ENCODE results near the gene PLK5. TPM values are rescaled to one million over a fixed set of nuclear protein-coding genes. Genes with fewer than 3 reads are reported as not detected.

PLK5 gene
- total RNA-seq, 1 experiment from 2014 or later = 1.4 TPM

DNA sequence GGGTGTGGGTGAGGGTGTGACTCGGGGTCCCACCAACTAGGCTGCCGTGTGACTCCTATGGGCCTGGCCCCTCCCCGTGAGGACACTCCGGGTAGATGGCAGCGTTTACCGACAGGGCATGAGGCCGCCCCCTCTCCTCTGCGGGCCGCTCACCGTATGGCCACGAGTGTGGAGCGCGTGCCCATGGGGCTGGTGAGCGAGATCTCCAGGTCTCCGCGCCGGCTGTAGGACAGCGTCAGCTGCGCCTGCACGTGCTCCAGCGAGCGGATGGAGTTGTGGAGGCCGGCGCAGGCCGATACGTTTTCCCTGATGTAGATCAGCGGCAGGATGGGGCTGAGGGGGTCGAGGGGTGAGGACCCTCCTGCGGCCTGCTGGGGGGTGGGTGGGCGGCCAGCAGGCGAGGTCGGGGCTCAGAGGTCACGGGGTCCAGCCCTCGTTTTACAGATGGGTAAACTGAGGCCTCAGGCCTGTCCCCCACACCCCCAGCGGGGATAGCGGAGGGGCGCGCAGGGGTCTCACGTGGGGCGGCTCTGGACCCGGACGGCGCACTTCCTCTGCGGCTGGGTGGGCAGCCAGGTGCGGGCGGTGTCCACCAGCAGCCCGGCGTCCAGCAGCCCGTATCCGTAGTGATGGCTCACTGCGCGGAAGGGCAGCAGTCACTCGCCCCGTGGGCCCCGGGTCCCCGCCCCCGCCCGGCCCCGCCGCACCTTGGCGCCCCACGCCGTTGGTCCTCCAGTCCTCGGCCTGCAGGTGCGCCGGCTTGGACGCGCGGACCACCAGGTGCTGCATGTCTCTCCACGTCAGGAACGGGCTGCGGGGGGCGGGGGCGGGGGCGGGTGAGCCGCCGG is 40.5 kb upstream of the PLK5 start (continued):
- TF ChIP-seq, protein P1, sequence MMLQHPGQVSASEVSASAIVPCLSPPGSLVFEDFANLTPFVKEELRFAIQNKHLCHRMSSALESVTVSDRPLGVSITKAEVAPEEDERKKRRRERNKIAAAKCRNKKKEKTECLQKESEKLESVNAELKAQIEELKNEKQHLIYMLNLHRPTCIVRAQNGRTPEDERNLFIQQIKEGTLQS (CRISPR knock-in tag; conservative IDR thresholded peaks at IDR 0.05) = no peak

DNA sequence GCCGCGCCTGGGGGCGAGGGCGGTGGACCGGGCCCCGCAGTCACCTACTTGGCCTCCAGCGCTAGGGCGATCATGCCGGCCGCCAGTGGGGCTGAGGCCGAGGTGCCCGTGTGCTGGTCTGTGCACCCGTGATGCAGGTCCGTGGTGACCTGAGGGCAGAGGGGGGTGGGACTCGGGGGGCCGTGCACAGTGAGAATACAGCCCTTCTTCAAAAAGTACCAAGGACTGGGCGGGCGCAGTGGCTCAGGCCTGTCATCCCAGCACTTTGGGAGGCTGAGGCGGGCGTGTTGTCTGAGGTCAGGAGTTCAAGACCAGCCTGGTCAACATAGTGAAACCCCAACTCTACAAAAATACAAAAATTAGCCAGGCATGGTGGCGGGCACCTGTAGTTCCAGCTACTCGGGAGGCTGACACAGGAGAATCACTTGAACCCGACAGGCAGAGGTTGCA is 39.9 kb upstream of the PLK5 start:
- no peaks in the 10 kb centered on the region; the same call in 1 of the 2 replicates for H3K27me3 Mint-ChIP-seq (ENCODE audit: low read depth)
- TF ChIP-seq, protein P2, sequence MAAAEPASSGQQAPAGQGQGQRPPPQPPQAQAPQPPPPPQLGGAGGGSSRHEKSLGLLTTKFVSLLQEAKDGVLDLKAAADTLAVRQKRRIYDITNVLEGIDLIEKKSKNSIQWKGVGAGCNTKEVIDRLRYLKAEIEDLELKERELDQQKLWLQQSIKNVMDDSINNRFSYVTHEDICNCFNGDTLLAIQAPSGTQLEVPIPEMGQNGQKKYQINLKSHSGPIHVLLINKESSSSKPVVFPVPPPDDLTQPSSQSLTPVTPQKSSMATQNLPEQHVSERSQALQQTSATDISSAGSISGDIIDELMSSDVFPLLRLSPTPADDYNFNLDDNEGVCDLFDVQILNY (CRISPR knock-in tag; IDR thresholded peaks at IDR 0.05) = no peak
- no peak for TF ChIP-seq ZNF232 (CRISPR knock-in tag; IDR thresholded peaks at IDR 0.05)
- TF ChIP-seq FOXK1 (CRISPR knock-in tag; IDR thresholded peaks at IDR 0.05) = no peak
- DNase-seq (ENCODE audit: low spot score) (no peak), ATAC-seq (no peak)
- no peak overlapping the region for H3K4me3 Mint-ChIP-seq
- H3K9me3 Mint-ChIP-seq = no peaks in the 10 kb centered on the region
- POLR2A ChIA-PET = no interaction called here
- H3K4me1 Mint-ChIP-seq = peaks cover 3% of the 10 kb centered on the region; the same call in 1 of the 2 replicates
- H3K36me3 Mint-ChIP-seq = no peaks in the 10 kb centered on the region; the same call in 1 of the 2 replicates
- H3K27ac Mint-ChIP-seq = no peak overlapping the region
- CTCF ChIA-PET = no interaction called here

DNA sequence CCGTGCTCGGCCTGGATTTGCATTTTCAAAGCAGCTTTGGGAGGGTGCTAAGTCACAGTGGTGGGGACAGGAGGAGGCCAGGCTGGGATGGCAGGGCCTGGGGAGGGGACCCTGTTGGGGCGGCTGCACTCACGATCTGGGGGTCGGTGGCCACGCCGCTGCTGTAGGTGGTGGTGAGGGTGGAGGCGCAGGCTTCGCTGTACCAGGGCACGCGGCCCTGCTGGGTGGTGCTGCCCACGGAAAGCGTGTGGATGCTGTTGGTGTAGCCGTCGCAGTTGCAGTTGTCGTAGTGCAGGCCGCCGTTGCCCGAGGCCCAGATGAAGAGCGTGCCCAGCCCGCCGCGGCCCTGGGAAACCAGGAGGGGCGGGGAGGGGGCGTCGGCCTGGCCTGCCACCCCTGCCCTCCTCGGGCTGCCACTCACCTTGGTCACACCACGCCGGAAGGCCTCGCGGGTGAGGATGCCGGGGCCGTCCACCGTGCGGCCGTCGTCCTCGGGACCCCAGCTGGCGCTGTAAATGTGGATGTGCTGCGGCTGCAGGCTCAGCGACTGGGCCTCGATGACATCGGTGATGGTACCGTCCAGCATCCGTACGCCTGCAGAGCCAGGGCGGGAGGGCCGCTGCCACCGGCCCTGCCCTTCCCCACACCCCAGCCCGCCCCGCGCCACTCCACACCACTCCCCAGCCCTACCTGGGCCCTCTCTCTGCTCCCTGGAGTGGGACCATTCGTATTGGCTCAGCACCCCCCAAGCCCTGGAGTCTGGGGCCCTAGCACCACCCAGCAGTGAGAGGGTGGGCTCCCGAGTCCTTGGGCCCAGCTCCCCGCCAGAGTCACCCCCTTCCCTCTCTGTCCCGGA is 36.9 kb upstream of the PLK5 start:
- Mint-ChIP-seq H3K27me3 (ENCODE audit: low read depth) (peaks cover 6% of the 10 kb centered on the region), H3K4me1 (peaks cover 4% of the 10 kb centered on the region), H3K9me3 (no peaks in the 10 kb centered on the region), H3K36me3 (no peaks in the 10 kb centered on the region), H3K27ac (no peak overlapping the region), H3K4me3 (no peak overlapping the region)
- DNase-seq (ENCODE audit: low spot score) (no peak), ATAC-seq (no peak)
- TF ChIP-seq, protein P3, sequence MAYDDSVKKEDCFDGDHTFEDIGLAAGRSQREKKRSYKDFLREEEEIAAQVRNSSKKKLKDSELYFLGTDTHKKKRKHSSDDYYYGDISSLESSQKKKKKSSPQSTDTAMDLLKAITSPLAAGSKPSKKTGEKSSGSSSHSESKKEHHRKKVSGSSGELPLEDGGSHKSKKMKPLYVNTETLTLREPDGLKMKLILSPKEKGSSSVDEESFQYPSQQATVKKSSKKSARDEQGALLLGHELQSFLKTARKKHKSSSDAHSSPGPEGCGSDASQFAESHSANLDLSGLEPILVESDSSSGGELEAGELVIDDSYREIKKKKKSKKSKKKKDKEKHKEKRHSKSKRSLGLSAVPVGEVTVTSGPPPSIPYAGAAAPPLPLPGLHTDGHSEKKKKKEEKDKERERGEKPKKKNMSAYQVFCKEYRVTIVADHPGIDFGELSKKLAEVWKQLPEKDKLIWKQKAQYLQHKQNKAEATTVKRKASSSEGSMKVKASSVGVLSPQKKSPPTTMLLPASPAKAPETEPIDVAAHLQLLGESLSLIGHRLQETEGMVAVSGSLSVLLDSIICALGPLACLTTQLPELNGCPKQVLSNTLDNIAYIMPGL (CRISPR knock-in tag; IDR thresholded peaks at IDR 0.05) = no peak
- TF ChIP-seq NFATC4 (CRISPR knock-in tag; IDR thresholded peaks at IDR 0.05) (no peak), ZNF138 (CRISPR knock-in tag; conservative IDR thresholded peaks at IDR 0.05) (no peak), ESRRA (CRISPR knock-in tag; IDR thresholded peaks at IDR 0.05; ENCODE audit: borderline replicate concordance) (no peak), MXD4 (CRISPR knock-in tag; IDR thresholded peaks at IDR 0.05; ENCODE audit: borderline replicate concordance) (no peak), TP53 (CRISPR knock-in tag; IDR thresholded peaks at IDR 0.05) (no peak), TCF7 (CRISPR knock-in tag; IDR thresholded peaks at IDR 0.05; ENCODE audit: low read depth) (no peak), IRF2 (CRISPR knock-in tag; IDR thresholded peaks at IDR 0.05; ENCODE audit: borderline replicate concordance, low read depth) (no peak), CBFB (CRISPR knock-in tag; IDR thresholded peaks at IDR 0.05; ENCODE audit: low read depth) (no peak), HMGA2 (CRISPR knock-in tag; IDR thresholded peaks at IDR 0.05) (no peak), NR1H2 (CRISPR knock-in tag; IDR thresholded peaks at IDR 0.05) (no peak), ZBTB21 (CRISPR knock-in tag; IDR thresholded peaks at IDR 0.05; ENCODE audit: borderline replicate concordance) (no peak), ZNF416 (CRISPR knock-in tag; IDR thresholded peaks at IDR 0.05) (no peak), CREM (CRISPR knock-in tag; IDR thresholded peaks at IDR 0.05) (no peak)
- TF ChIP-seq, protein P4, sequence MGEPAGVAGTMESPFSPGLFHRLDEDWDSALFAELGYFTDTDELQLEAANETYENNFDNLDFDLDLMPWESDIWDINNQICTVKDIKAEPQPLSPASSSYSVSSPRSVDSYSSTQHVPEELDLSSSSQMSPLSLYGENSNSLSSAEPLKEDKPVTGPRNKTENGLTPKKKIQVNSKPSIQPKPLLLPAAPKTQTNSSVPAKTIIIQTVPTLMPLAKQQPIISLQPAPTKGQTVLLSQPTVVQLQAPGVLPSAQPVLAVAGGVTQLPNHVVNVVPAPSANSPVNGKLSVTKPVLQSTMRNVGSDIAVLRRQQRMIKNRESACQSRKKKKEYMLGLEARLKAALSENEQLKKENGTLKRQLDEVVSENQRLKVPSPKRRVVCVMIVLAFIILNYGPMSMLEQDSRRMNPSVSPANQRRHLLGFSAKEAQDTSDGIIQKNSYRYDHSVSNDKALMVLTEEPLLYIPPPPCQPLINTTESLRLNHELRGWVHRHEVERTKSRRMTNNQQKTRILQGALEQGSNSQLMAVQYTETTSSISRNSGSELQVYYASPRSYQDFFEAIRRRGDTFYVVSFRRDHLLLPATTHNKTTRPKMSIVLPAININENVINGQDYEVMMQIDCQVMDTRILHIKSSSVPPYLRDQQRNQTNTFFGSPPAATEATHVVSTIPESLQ (CRISPR knock-in tag; IDR thresholded peaks at IDR 0.05) = no peak
- TF ChIP-seq, protein P5, sequence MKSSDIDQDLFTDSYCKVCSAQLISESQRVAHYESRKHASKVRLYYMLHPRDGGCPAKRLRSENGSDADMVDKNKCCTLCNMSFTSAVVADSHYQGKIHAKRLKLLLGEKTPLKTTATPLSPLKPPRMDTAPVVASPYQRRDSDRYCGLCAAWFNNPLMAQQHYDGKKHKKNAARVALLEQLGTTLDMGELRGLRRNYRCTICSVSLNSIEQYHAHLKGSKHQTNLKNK (CRISPR knock-in tag; IDR thresholded peaks at IDR 0.05) = no peak
- TF ChIP-seq, protein P6, sequence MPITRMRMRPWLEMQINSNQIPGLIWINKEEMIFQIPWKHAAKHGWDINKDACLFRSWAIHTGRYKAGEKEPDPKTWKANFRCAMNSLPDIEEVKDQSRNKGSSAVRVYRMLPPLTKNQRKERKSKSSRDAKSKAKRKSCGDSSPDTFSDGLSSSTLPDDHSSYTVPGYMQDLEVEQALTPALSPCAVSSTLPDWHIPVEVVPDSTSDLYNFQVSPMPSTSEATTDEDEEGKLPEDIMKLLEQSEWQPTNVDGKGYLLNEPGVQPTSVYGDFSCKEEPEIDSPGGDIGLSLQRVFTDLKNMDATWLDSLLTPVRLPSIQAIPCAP (CRISPR knock-in tag; IDR thresholded peaks at IDR 0.05) = no peak
- TF ChIP-seq, protein P7, sequence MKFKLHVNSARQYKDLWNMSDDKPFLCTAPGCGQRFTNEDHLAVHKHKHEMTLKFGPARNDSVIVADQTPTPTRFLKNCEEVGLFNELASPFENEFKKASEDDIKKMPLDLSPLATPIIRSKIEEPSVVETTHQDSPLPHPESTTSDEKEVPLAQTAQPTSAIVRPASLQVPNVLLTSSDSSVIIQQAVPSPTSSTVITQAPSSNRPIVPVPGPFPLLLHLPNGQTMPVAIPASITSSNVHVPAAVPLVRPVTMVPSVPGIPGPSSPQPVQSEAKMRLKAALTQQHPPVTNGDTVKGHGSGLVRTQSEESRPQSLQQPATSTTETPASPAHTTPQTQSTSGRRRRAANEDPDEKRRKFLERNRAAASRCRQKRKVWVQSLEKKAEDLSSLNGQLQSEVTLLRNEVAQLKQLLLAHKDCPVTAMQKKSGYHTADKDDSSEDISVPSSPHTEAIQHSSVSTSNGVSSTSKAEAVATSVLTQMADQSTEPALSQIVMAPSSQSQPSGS (CRISPR knock-in tag; IDR thresholded peaks at IDR 0.05; ENCODE audit: borderline replicate concordance, low read depth) = no peak
- ChIA-PET CTCF (no interaction called here), POLR2A (no interaction called here)
